HEK293 (cell line): ENCODE measurements around the gene C4orf51.

Source experiments
- CTCF ChIA-PET: fragments of 350-600 bp; formaldehyde crosslinking; extraction: SDS; loops from one replicate; lab custom pipeline; 2021; ENCODE audit warnings: antibody characterized with exemption; lab: Yijun Ruan, JAX
- POLR2A ChIA-PET: fragments of 300-600 bp; formaldehyde crosslinking; extraction: SDS; loops from one replicate; lab custom pipeline; 2020; ENCODE audit warnings: antibody characterized with exemption, inconsistent platforms; lab: Yijun Ruan, JAX
- H3K27ac ChIP-seq: fragments of 200-500 bp; sonication (Bioruptor generic); 2 replicates; pipeline ENCODE4 v1.5.1; 2014; ENCODE audit warnings: low read depth, low read length, control low read depth, inconsistent platforms; ENCODE audit errors: extremely low read depth
- H3K36me3 ChIP-seq, 2 experiments: fragments of 200-500 bp in 1 of 2; sonication (Bioruptor generic) in 1 of 2; 1 replicate in 1 of 2; 2 replicates in 1 of 2; pipeline ENCODE4 v1.5.1; 2014 to 2017; ENCODE audit warnings: inconsistent platforms in 2 of 2, low read length in 2 of 2; ENCODE audit not compliant: control insufficient read depth in 2 of 2, insufficient read depth in 1 of 2
- H3K4me1 ChIP-seq: fragments of 200-500 bp; sonication (Bioruptor generic); 2 replicates; pipeline ENCODE4 v1.5.1; 2014; ENCODE audit warnings: mild to moderate bottlenecking, low read length, inconsistent platforms; ENCODE audit not compliant: control insufficient read depth, insufficient read depth
- H3K4me3 ChIP-seq: 2 replicates; pipeline ENCODE4 v1.5.1; 2011; ENCODE audit warnings: low read depth, mild to moderate bottlenecking, control low read depth, low read length, moderate library complexity
- H3K9me3 ChIP-seq: fragments of 200-500 bp; sonication (Bioruptor generic); 2 replicates; pipeline ENCODE4 v1.5.1; 2014; ENCODE audit warnings: low read depth, low read length, inconsistent platforms; ENCODE audit not compliant: control insufficient read depth, insufficient read depth
- OVOL3 ChIP-seq: fragments of 450-650 bp; formaldehyde crosslinking; IDR thresholded peaks from 2 replicates; pipeline ENCODE4 v1.5.1; 2016; ENCODE audit warnings: missing biosample characterization, missing genetic modification characterization
- REST ChIP-seq: fragments of 450-650 bp; formaldehyde crosslinking; IDR thresholded peaks from 2 replicates; pipeline ENCODE4 v1.5.1; 2016; ENCODE audit warnings: missing biosample characterization, missing genetic modification characterization
- ZNF114 ChIP-seq: fragments of 450-650 bp; formaldehyde crosslinking; IDR thresholded peaks from 2 replicates; pipeline ENCODE4 v1.5.0; 2017; ENCODE audit warnings: missing biosample characterization, missing genetic modification characterization
- ZNF146 ChIP-seq: fragments of 450-650 bp; formaldehyde crosslinking; IDR thresholded peaks from 2 replicates; pipeline ENCODE4 v1.5.1; 2016; ENCODE audit warnings: missing biosample characterization, missing genetic modification characterization
- ZNF202 ChIP-seq: fragments of 450-650 bp; formaldehyde crosslinking; IDR thresholded peaks from 2 replicates; pipeline ENCODE4 v1.5.1; 2016; ENCODE audit warnings: missing biosample characterization, missing genetic modification characterization, borderline replicate concordance
- ZNF23 ChIP-seq: fragments of 450-650 bp; formaldehyde crosslinking; IDR thresholded peaks from 2 replicates; pipeline ENCODE4 v1.5.1; 2016; ENCODE audit warnings: missing biosample characterization, missing genetic modification characterization, borderline replicate concordance
- ZNF24 ChIP-seq: fragments of 450-650 bp; formaldehyde crosslinking; IDR thresholded peaks from 2 replicates; pipeline ENCODE4 v1.5.1; 2016; ENCODE audit warnings: missing biosample characterization, missing genetic modification characterization
- ZNF292 ChIP-seq: fragments of 450-650 bp; formaldehyde crosslinking; IDR thresholded peaks from 2 replicates; pipeline ENCODE4 v1.5.1; 2016; ENCODE audit warnings: low read depth, missing biosample characterization, missing genetic modification characterization, borderline replicate concordance
- ZNF404 ChIP-seq: fragments of 450-650 bp; formaldehyde crosslinking; IDR thresholded peaks from 2 replicates; pipeline ENCODE4 v1.5.1; 2017; ENCODE audit warnings: missing biosample characterization, missing genetic modification characterization
- ZNF488 ChIP-seq: fragments of 450-650 bp; formaldehyde crosslinking; IDR thresholded peaks from 2 replicates; pipeline ENCODE4 v1.5.1; 2016; ENCODE audit warnings: missing biosample characterization, missing genetic modification characterization
- ZNF658 ChIP-seq: fragments of 450-650 bp; formaldehyde crosslinking; IDR thresholded peaks from 2 replicates; pipeline ENCODE4; 2016; ENCODE audit warnings: missing biosample characterization, missing genetic modification characterization
- TF ChIP-seq, protein P1 (sequence below): fragments of 450-650 bp; formaldehyde crosslinking; IDR thresholded peaks from 2 replicates; pipeline ENCODE4 v1.5.1; 2017; ENCODE audit warnings: missing biosample characterization, missing genetic modification characterization
- TF ChIP-seq, protein P2 (sequence below): fragments of 450-650 bp; formaldehyde crosslinking; IDR thresholded peaks from 2 replicates; pipeline ENCODE4 v1.5.1; 2016; ENCODE audit warnings: missing biosample characterization, missing genetic modification characterization

Gene C4orf51

GRCh38 chr4:145774473-145774872, 94.5 kb downstream of the C4orf51 start (continued):
- no peak for TF ChIP-seq REST (tag by site-specific recombination)
- TF ChIP-seq, protein P1, sequence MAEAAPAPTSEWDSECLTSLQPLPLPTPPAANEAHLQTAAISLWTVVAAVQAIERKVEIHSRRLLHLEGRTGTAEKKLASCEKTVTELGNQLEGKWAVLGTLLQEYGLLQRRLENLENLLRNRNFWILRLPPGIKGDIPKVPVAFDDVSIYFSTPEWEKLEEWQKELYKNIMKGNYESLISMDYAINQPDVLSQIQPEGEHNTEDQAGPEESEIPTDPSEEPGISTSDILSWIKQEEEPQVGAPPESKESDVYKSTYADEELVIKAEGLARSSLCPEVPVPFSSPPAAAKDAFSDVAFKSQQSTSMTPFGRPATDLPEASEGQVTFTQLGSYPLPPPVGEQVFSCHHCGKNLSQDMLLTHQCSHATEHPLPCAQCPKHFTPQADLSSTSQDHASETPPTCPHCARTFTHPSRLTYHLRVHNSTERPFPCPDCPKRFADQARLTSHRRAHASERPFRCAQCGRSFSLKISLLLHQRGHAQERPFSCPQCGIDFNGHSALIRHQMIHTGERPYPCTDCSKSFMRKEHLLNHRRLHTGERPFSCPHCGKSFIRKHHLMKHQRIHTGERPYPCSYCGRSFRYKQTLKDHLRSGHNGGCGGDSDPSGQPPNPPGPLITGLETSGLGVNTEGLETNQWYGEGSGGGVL (tag by site-specific recombination), result no peak
- TF ChIP-seq ZNF658 (tag by site-specific recombination), result no peak

DNA sequence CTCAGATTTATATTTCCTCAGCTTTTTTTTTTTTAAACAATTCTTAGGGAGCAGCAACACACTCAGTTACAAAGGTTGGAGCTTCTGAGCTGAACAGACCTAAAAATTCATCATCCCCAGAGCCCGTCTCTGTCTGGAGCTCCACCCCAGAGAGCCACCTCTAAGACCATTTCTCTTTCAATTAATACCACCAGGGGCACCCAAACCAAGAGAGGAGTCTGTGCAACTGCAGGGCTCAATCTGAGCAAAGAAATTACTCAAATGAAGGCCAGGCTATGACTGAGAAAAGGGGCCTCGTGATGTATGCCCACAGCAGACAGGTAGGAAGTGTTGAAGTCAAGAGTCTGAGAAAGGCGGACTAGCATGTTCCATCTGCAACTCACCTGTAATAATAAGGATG, 95.5 kb downstream of the C4orf51 start:
- no peak overlapping the region for H3K27ac ChIP-seq
- no peak for TF ChIP-seq ZNF488 (tag by site-specific recombination)
- no peak for TF ChIP-seq ZNF404
- no peak for TF ChIP-seq ZNF23 (tag by site-specific recombination)
- no peak for TF ChIP-seq ZNF292 (tag by site-specific recombination)
- TF ChIP-seq, protein P2, sequence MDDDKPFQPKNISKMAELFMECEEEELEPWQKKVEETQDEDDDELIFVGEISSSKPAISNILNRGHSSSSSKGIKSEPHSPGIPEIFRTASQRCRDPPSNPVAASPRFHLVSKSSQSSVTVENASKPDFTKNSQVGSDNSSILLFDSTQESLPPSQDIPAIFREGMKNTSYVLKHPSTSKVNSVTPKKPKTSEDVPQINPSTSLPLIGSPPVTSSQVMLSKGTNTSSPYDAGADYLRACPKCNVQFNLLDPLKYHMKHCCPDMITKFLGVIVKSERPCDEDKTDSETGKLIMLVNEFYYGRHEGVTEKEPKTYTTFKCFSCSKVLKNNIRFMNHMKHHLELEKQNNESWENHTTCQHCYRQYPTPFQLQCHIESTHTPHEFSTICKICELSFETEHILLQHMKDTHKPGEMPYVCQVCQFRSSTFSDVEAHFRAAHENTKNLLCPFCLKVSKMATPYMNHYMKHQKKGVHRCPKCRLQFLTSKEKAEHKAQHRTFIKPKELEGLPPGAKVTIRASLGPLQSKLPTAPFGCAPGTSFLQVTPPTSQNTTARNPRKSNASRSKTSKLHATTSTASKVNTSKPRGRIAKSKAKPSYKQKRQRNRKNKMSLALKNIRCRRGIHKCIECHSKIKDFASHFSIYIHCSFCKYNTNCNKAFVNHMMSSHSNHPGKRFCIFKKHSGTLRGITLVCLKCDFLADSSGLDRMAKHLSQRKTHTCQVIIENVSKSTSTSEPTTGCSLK (tag by site-specific recombination), result no peak
- no peaks in the 10 kb centered on the region for H3K4me1 ChIP-seq
- ChIA-PET POLR2A (no interaction called here), CTCF (no interaction called here)
- no peak overlapping the region for H3K4me3 ChIP-seq
- H3K36me3 ChIP-seq, result peaks cover 0 to 33% of the 10 kb centered on the region in 2 experiments; a peak in 1 of 3 replicates
- no peaks in the 10 kb centered on the region for H3K9me3 ChIP-seq

DNA sequence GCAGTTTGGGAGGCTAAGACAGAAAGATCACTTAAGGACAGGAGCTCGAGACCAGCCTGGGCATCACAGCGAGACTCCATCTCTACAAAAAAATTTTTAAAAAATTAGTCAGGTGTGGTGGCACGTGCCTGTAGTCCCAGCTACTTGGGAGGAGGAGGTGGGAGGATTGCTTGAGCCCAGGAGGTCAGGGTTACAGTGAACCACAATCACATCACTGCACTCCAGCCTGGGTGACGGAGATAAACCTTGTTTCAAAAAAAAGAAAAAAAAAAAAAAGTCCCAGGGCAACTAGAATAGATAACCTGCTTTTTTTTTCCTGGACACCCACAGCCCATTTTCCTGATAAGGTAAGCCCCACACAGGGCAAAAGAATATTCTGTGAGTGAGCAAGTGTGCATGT, 96.3 kb downstream of the C4orf51 start:
- Histone ChIP-seq H3K36me3 (peaks cover 0 to 33% of the 10 kb centered on the region in 2 experiments; a peak in 1 of 3 replicates), H3K27ac (no peak overlapping the region), H3K4me3 (no peak overlapping the region), H3K4me1 (no peaks in the 10 kb centered on the region), H3K9me3 (no peaks in the 10 kb centered on the region)
- ChIA-PET CTCF (no interaction called here), POLR2A (no interaction called here)
- no peak for TF ChIP-seq ZNF114 (tag by site-specific recombination)
- TF ChIP-seq OVOL3, result no peak
- TF ChIP-seq ZNF202 (tag by site-specific recombination), result no peak
- no peak for TF ChIP-seq ZNF146
- TF ChIP-seq ZNF24, result no peak
